Thyroid gland (tissue), 4 donors: ENCODE data around the gene RIC8B.

Source experiments
- POLR2A ChIP-seq, 2 donors: fragments of 450-650 bp; IDR thresholded peaks; one replicate each; pipeline ENCODE4 v1.6.1; 2017; ENCODE audit warnings: antibody characterized with exemption in 2 of 2, mild to moderate bottlenecking in 2 of 2, moderate library complexity in 1 of 2
- TF ChIP-seq, protein P1 (sequence below), 6 experiments: fragments of 200-600 bp in 3 of 6; fragments of 450-650 bp in 3 of 6; sonication (generic) in 3 of 6; IDR thresholded peaks; one replicate each; pipeline ENCODE4 v1.5.1; 2016 to 2019; ENCODE audit warnings: antibody characterized with exemption in 6 of 6, mild to moderate bottlenecking in 2 of 6, inconsistent platforms in 1 of 6, moderate library complexity in 1 of 6

DNA sequence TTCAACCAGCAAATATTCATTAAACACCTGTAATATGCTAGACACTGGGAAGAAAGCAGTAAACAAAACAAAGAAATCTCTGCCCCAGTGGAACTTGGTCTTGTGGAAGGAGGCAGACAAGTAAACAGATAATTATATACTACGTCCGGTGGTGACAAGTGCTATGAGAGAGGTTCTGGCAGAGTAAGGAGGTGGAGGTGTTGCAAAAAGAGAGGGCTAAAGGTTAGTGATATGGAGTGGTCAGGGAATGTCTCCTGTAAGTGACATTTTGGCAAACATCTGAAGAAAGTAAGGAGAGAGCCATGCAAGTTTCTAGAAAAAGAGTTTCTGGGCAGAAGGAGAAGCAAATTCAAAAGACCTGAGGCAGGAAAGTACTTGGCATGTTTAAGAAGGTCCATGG is 73.4 kb downstream of the RIC8B start:
- TF ChIP-seq, protein P1, sequence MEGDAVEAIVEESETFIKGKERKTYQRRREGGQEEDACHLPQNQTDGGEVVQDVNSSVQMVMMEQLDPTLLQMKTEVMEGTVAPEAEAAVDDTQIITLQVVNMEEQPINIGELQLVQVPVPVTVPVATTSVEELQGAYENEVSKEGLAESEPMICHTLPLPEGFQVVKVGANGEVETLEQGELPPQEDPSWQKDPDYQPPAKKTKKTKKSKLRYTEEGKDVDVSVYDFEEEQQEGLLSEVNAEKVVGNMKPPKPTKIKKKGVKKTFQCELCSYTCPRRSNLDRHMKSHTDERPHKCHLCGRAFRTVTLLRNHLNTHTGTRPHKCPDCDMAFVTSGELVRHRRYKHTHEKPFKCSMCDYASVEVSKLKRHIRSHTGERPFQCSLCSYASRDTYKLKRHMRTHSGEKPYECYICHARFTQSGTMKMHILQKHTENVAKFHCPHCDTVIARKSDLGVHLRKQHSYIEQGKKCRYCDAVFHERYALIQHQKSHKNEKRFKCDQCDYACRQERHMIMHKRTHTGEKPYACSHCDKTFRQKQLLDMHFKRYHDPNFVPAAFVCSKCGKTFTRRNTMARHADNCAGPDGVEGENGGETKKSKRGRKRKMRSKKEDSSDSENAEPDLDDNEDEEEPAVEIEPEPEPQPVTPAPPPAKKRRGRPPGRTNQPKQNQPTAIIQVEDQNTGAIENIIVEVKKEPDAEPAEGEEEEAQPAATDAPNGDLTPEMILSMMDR (IDR thresholded peaks at IDR 0.05), result no peak
- no peak for TF ChIP-seq POLR2A (IDR thresholded peaks at IDR 0.05)
